HEK293 (cell line): ENCODE measurements around the gene SRGAP2C.
"Not testable (repeated sequence)": the region's sequence is repeated elsewhere in the genome, so short reads cannot be mapped to it uniquely, and the experiment has no call there.

Source experiments
- CTCF ChIA-PET: fragments of 350-600 bp; formaldehyde crosslinking; extraction: SDS; loops from one replicate; lab custom pipeline; 2021; ENCODE audit warnings: antibody characterized with exemption; lab: Yijun Ruan, JAX
- POLR2A ChIA-PET: fragments of 300-600 bp; formaldehyde crosslinking; extraction: SDS; loops from one replicate; lab custom pipeline; 2020; ENCODE audit warnings: antibody characterized with exemption, inconsistent platforms; lab: Yijun Ruan, JAX
- H3K27ac ChIP-seq: fragments of 200-500 bp; sonication (Bioruptor generic); 2 replicates; pipeline ENCODE4 v1.5.1; 2014; ENCODE audit warnings: low read depth, low read length, control low read depth, inconsistent platforms; ENCODE audit errors: extremely low read depth
- H3K36me3 ChIP-seq, 2 experiments: fragments of 200-500 bp in 1 of 2; sonication (Bioruptor generic) in 1 of 2; 1 replicate in 1 of 2; 2 replicates in 1 of 2; pipeline ENCODE4 v1.5.1; 2014 to 2017; ENCODE audit warnings: inconsistent platforms in 2 of 2, low read length in 2 of 2; ENCODE audit not compliant: control insufficient read depth in 2 of 2, insufficient read depth in 1 of 2
- H3K4me1 ChIP-seq: fragments of 200-500 bp; sonication (Bioruptor generic); 2 replicates; pipeline ENCODE4 v1.5.1; 2014; ENCODE audit warnings: mild to moderate bottlenecking, low read length, inconsistent platforms; ENCODE audit not compliant: control insufficient read depth, insufficient read depth
- H3K4me3 ChIP-seq: 2 replicates; pipeline ENCODE4 v1.5.1; 2011; ENCODE audit warnings: low read depth, mild to moderate bottlenecking, control low read depth, low read length, moderate library complexity
- H3K9me3 ChIP-seq: fragments of 200-500 bp; sonication (Bioruptor generic); 2 replicates; pipeline ENCODE4 v1.5.1; 2014; ENCODE audit warnings: low read depth, low read length, inconsistent platforms; ENCODE audit not compliant: control insufficient read depth, insufficient read depth
- ZNF146 ChIP-seq: fragments of 450-650 bp; formaldehyde crosslinking; IDR thresholded peaks from 2 replicates; pipeline ENCODE4 v1.5.1; 2016; ENCODE audit warnings: missing biosample characterization, missing genetic modification characterization
- TF ChIP-seq, protein P1 (sequence below): fragments of 450-650 bp; formaldehyde crosslinking; IDR thresholded peaks from 2 replicates; pipeline ENCODE4 v1.5.1; 2016; ENCODE audit warnings: missing biosample characterization, missing genetic modification characterization
- TF ChIP-seq, protein P2 (sequence below): fragments of 450-650 bp; IDR thresholded peaks from 2 replicates; pipeline ENCODE4 v1.5.1; 2018; ENCODE audit warnings: missing biosample characterization, mild to moderate bottlenecking, missing genetic modification characterization

The SRGAP2C gene

DNA sequence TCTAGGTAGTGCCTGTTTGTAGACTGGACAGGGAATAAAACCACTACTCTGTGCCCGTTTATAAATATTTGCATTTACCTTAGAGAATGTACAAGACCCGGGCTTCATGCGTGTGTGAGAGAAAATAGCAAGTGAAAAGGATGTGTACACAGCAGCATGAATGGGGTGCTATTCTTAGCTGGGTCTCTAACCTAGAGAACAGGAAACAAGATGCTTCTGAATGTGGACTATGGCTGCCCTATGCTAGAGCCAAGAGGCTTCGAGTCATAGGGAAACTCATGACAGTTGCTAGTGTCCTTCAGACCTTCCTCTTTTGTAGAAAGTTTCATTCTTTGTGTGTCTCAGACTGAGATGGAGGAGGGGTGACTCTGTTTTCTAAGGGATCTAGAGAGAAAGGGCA is 39.9 kb downstream of the SRGAP2C start:
- H3K9me3 ChIP-seq, H3K4me3 ChIP-seq, CTCF ChIA-PET, H3K36me3 ChIP-seq, H3K4me1 ChIP-seq, H3K27ac ChIP-seq, POLR2A ChIA-PET: not testable (repeated sequence)

DNA sequence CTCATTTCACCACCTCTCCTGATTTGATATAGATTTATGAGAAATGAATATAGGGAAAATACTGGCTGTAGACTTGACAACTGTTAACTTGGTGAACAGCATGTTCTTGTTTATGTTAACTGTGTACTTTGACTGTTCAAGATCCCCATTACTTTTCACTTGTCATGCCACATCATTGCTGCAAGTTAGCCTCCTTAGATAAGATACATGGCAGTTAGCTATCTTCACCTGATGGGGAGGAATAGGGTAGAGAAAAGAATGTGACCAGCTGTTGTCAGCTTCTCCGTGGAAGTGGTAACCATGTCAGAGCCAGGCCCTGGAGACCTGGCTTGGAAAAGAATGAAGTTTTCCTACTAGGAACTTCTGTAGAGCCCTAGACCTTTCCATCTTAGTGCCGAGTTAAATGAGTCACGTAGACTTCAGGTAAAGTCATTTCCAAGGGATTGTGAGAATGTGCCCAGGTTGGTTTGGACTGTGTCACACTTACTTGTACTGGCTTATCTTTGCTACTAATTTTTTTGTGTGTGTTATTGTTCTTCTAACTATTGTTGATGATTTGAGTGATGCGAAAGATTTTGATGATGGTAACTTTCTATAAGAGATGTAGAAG is 41.6 kb downstream of the SRGAP2C start:
- POLR2A ChIA-PET, CTCF ChIA-PET, H3K36me3 ChIP-seq, H3K4me1 ChIP-seq, H3K27ac ChIP-seq, H3K4me3 ChIP-seq, H3K9me3 ChIP-seq: not testable (repeated sequence)

DNA sequence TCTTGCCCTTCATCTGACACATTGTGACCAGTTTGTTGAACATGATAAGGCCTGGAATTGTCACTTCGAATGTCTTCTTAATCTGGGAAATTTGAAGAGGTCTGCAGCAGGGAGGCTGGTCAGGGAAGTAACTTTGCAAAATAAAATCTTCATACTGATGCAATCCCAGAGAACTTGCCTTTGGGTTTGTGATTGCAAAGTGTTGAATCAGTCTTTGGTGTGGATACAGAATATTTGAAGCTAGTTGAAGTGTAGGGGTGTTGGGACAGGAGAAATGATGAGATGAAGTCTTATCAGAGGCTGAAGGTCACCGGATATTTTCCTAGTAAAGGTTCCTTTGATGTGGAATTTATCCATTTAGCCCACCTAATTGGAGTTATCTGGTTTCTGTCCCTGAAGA is 42.1 kb downstream of the SRGAP2C start:
- H3K27ac ChIP-seq, H3K4me1 ChIP-seq, H3K36me3 ChIP-seq, H3K9me3 ChIP-seq, H3K4me3 ChIP-seq, POLR2A ChIA-PET, CTCF ChIA-PET: not testable (repeated sequence)

DNA sequence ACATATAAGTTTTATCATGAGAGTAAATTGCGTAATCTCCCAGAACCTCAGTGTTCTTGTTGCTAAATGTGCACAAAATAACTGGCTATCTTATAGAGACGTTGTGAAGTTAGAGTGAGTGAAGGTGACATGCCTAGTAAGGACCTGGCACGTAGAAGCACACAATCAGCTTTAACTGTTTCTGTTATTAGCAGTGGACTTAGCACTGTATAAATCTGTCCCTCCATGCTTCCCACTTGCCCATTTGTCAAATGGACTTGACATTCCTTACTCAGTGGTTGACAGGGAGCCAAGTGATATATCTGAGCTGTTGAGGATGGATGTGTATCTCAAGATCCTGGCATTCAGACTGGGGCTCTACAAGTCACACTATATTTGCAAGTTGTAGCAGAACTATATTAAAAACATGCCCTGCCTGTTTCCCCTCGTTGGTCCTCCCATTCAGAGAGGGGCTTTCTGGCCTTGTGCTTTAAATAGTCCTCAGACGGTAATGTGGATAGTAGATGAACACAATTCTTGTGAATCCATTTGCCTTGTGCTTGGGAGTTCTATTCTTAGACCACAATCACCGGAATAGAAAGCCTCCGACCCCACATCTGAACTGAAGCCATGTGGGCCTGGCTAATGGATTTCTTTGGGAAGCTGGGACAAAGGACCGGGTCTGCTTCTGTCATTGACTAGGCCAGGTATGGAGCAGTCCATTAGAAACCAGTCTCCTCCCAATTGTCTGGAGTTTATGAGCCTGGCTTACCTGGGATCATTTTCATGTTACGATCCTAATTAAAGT is 43.0 kb downstream of the SRGAP2C start:
- H3K9me3 ChIP-seq, H3K36me3 ChIP-seq, CTCF ChIA-PET, H3K27ac ChIP-seq, POLR2A ChIA-PET, H3K4me1 ChIP-seq, H3K4me3 ChIP-seq: not testable (repeated sequence)

DNA sequence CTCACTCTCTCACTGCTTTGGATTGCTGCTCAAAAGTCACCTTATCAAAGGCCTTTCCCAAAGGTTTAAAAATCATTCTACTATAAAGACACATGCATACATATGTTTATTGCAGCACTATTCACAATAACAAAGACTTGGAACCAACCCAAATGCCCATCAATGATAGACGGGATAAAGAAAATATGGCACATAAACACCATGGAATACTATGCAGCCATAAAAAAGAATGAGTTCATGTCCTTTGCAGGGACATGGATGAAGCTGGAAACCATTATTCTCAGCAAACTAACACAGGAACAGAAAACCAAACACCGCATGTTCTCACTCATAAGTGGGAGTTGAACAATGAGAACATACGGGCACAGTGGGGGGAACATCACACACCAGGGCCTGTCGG is 45.9 kb downstream of the SRGAP2C start:
- H3K27ac ChIP-seq, H3K9me3 ChIP-seq, H3K4me3 ChIP-seq, POLR2A ChIA-PET, H3K36me3 ChIP-seq: not testable (repeated sequence)
- peak; percentile 95 for TF ChIP-seq ZNF146 (tag by site-specific recombination)
- TF ChIP-seq, protein P1, sequence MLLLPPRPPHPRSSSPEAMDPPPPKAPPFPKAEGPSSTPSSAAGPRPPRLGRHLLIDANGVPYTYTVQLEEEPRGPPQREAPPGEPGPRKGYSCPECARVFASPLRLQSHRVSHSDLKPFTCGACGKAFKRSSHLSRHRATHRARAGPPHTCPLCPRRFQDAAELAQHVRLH (tag by site-specific recombination) = peak; percentile 79; the same call in 1 of the 2 replicates
- TF ChIP-seq, all 188 proteins: peak for 2; not testable (repeated sequence) for 186
- CTCF ChIA-PET, H3K4me1 ChIP-seq: not testable (repeated sequence)

DNA sequence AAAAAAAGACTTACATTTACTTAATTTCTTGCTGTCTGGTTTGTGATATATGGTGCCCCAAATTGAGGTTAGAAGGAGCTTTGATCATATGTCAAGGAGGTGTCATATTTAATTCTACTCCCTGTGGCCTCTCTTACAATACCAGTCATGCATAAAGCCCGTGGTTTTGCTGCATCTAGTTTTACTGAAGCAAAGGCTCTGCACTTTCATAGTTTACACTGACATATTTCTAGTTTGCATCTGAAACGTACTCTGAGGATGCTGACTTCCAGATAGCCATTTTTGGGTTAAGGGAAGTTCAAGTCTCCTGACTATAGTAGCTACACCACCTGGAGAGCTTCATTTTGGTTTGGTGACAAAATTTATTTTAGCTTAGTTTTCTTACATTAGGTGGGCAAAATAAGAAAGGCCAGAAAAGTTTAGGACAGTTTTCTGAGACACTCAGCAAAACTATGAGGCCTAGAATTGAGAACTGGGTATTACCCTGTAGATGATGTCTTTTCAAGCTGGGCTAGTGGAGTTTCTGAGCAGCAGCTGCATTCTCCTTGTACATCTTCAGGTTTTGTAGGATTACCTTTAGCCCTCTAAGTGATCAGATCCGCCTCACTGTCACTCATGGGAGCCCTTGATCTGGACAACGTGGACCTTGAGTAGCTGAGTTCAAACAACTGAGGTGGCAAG is 47.8 kb downstream of the SRGAP2C start:
- CTCF ChIA-PET, POLR2A ChIA-PET, H3K27ac ChIP-seq, H3K4me1 ChIP-seq, H3K9me3 ChIP-seq, H3K4me3 ChIP-seq, H3K36me3 ChIP-seq: not testable (repeated sequence)
- TF ChIP-seq, protein P2, sequence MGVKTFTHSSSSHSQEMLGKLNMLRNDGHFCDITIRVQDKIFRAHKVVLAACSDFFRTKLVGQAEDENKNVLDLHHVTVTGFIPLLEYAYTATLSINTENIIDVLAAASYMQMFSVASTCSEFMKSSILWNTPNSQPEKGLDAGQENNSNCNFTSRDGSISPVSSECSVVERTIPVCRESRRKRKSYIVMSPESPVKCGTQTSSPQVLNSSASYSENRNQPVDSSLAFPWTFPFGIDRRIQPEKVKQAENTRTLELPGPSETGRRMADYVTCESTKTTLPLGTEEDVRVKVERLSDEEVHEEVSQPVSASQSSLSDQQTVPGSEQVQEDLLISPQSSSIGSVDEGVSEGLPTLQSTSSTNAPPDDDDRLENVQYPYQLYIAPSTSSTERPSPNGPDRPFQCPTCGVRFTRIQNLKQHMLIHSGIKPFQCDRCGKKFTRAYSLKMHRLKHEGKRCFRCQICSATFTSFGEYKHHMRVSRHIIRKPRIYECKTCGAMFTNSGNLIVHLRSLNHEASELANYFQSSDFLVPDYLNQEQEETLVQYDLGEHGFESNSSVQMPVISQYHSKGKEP = peak; percentile 29; the same call in 1 of the 2 replicates

DNA sequence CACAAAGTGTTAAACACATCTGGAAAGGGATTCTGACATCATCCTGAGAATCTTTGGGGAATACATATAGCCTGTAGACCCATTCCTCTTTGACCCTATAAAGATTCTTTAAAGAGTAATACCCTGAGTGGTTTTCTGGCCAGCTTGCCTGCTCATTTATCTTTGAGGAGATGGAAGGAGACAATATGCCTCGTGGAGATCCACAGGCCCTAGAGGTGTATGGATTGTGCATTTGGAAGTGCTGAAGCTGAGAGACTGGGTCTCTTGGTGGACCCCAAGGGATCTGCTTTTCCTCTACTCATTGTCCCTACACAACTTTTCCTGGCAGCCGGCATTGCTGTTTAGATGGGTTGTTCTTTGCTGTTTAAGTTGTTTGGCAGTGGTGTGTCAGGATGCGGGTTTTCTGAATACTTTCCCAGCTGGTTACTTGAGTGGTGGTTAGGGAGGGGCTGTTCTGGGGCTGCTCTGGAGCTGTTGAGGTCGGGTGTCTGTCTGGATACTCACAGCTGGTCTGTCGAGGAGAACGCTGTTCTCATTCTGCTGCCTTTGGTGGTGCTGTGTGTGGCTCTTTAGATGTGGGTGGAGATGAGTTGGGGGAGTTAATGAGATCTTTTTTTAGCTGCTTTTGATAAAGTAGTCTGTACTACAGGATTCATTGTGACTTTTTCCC is 49.5 kb downstream of the SRGAP2C start:
- H3K4me1 ChIP-seq, H3K9me3 ChIP-seq, H3K36me3 ChIP-seq, POLR2A ChIA-PET, CTCF ChIA-PET, H3K27ac ChIP-seq, H3K4me3 ChIP-seq: not testable (repeated sequence)

DNA sequence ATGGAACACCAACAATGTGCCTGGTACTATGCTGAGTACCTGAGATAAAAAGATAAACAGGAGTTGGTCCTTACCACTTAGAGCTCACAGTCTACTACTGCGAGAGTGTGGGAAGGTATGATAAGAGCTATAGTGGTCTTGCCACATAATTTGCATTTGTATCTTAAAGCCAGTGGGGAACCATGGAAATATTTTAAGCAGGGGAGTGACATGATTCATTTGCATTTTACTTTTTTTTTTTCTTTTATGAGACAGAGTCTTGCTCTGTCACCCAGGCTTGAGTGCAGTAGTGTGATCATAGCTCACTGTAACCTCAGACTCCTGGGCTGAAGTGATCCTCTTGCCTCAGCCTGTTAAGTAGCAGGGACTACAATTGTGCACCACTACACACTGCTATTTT is 53.6 kb downstream of the SRGAP2C start:
- H3K4me1 ChIP-seq, H3K4me3 ChIP-seq, POLR2A ChIA-PET, H3K27ac ChIP-seq, H3K36me3 ChIP-seq, CTCF ChIA-PET, H3K9me3 ChIP-seq: not testable (repeated sequence)

DNA sequence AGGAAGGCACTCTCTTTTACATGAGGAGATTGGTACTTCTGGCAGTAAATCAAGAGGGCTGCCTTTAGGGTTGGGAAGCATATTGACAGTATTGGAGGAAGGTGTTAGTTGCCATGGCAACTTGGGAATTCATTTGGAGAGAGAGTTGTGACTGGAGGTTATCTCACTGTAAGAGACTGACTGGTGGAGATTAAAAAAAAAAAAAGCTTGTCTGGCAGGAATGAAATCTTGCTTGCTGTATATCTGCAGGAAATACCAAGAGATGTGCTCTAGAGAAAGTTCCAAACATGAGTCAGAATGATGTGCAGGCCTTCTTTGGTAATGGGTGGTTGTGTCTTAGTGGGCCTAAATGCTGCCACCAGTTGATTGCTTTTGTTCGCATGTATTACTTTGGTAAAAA is 59.1 kb downstream of the SRGAP2C start:
- H3K9me3 ChIP-seq, POLR2A ChIA-PET: not testable (repeated sequence)

More for the DNA sequence above, 59.1 kb downstream of the SRGAP2C start:
- H3K27ac ChIP-seq, H3K4me1 ChIP-seq, H3K4me3 ChIP-seq, H3K36me3 ChIP-seq, CTCF ChIA-PET: not testable (repeated sequence)
